GM12891 (cell line): Measurements from ENCODE around the gene SPATC1L.

Experiments
- POLR2A ChIP-seq: IDR thresholded peaks from 2 replicates; pipeline ENCODE4 v1.6.1; 2011; ENCODE audit warnings: low read depth, low read length, control low read depth
- POLR2AphosphoS5 ChIP-seq: IDR thresholded peaks from 2 replicates; pipeline ENCODE4 v1.6.1; 2011; ENCODE audit warnings: low read depth, low read length, control low read depth
- POU2F2 ChIP-seq: IDR thresholded peaks from 2 replicates; pipeline ENCODE4 v1.6.1; 2011; ENCODE audit warnings: low read depth, mild to moderate bottlenecking, control low read depth, low read length, moderate library complexity
- SPI1 ChIP-seq: IDR thresholded peaks from 2 replicates; pipeline ENCODE4 v1.6.1; 2011; ENCODE audit warnings: low read depth, low read length, control low read depth
- TAF1 ChIP-seq: IDR thresholded peaks from 2 replicates; pipeline ENCODE4 v1.6.1; 2011; ENCODE audit warnings: low read depth, low read length, control low read depth

DNA sequence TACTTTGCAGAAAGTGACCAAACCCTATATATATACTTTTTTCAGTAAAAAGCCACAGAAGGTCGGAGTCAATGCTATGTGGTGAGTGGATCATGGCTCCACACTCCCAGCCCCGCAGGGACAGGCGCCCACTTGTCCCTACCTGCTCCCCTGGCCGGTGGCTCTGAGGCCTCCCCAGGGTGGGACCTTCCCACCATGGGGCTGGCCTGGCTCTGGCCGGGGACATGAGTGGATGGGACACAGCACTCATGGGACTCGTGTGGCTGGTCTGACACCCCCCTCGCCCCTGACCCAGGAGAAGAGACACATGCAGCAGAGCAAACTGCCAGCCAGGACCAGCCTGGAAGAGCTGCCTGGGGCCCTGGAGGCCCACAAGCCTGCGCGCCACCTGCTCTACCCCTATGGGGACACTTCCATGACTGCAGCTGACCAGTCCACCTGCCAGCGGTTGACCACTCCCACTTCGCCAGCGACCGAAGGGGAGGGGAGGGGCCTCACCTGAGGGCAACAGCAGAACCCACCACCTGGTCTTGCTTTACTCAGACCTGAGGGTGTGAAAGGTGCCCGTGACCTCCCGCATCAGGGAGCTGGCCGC lies 2.2 kb downstream of the SPATC1L start:
- TF ChIP-seq POLR2AphosphoS5: no peak
- no peak for TF ChIP-seq POLR2A
- no peak for TF ChIP-seq TAF1
- no peak for TF ChIP-seq SPI1
- TF ChIP-seq POU2F2: no peak
